ENCODE results near the gene DGCR8. TPM values are rescaled to one million over a fixed set of nuclear protein-coding genes. Genes with fewer than 3 reads are reported as not detected.

DGCR8 gene
- total RNA-seq, 4 donors from 2014 or later = 34.3 to 182 (median 64.7) TPM

GRCh38 chr22:20141186-20142077, 61.4 kb downstream of the DGCR8 start:
- no peaks in the 10 kb centered on the region for H3K27me3 ChIP-seq
- H3K36me3 ChIP-seq = no peaks in the 10 kb centered on the region
- WGBS, 2 donors (ENCODE audit: low coverage in 1 of 2) = 95% methylated on average over 17 of the region's 22 CpGs; no CpG with 5 or more reads in 1 of the 2 donors
- TF ChIP-seq POLR2A (IDR thresholded peaks at IDR 0.05) (no peak), EP300 (IDR thresholded peaks at IDR 0.05; ENCODE audit: low read depth) (no peak), CTCF (IDR thresholded peaks at IDR 0.05) (no peak)
- peaks cover 12 to 16% (median 14%) of the 10 kb centered on the region in 4 donors for H3K4me1 ChIP-seq
- no peak overlapping the region for H3K27ac ChIP-seq
- H3K9me3 ChIP-seq = no peaks in the 10 kb centered on the region
- H3K4me3 ChIP-seq = no peak overlapping the region
- no peak for DNase-seq
- intact Hi-C loops (cut with DNase I; ENCODE audit: low total_unique reads) (no loop called here), in situ Hi-C loops (cut with MboI; ENCODE audit: low pct_ligation_motif_present in 1 of 4, low pct_unique_long_range_greater_than_20kb in 1 of 4, low sequenced_read_pairs in 3 of 4) (no loop called here)

- no peaks in the 10 kb centered on the region for H3K27me3 ChIP-seq
- 93% methylated on average over 60 of the region's 65 CpGs; no CpG with 5 or more reads in 1 of the 2 donors for WGBS, 2 donors (ENCODE audit: low coverage in 1 of 2)
- H3K9me3 ChIP-seq = no peaks in the 10 kb centered on the region
Measured at GRCh38 chr22:20142711-20143621, 62.9 kb downstream of the DGCR8 start.

GRCh38 chr22:20143883-20144665, 64.0 kb downstream of the DGCR8 start:
- H3K9me3 ChIP-seq = no peaks in the 10 kb centered on the region
- DNase-seq = no peak
- no peak overlapping the region for H3K4me3 ChIP-seq
- intact Hi-C loops (cut with DNase I; ENCODE audit: low total_unique reads) (no loop called here), in situ Hi-C loops (cut with MboI; ENCODE audit: low pct_ligation_motif_present in 1 of 4, low pct_unique_long_range_greater_than_20kb in 1 of 4, low sequenced_read_pairs in 3 of 4) (no loop called here)
- no peak overlapping the region for H3K27ac ChIP-seq
- H3K36me3 ChIP-seq = no peaks in the 10 kb centered on the region
- no peaks in the 10 kb centered on the region for H3K4me1 ChIP-seq
- no peaks in the 10 kb centered on the region for H3K27me3 ChIP-seq
- no peak for TF ChIP-seq CTCF (IDR thresholded peaks at IDR 0.05)
- TF ChIP-seq POLR2AphosphoS5 (IDR thresholded peaks at IDR 0.05) = no peak
- TF ChIP-seq POLR2A (IDR thresholded peaks at IDR 0.05) = no peak
- no peak for TF ChIP-seq EP300 (IDR thresholded peaks at IDR 0.05; ENCODE audit: low read depth)
- 87% methylated on average over 18 of the region's 19 CpGs; no CpG with 5 or more reads in 1 of the 2 donors for WGBS, 2 donors (ENCODE audit: low coverage in 1 of 2)

More at GRCh38 chr22:20142711-20143621, 62.9 kb downstream of the DGCR8 start:
- in situ Hi-C loops (cut with MboI; ENCODE audit: low pct_ligation_motif_present in 1 of 4, low pct_unique_long_range_greater_than_20kb in 1 of 4, low sequenced_read_pairs in 3 of 4) = no loop called here
- Histone ChIP-seq H3K4me3 (no peak overlapping the region), H3K27ac (no peak overlapping the region), H3K36me3 (no peaks in the 10 kb centered on the region), H3K4me1 (peaks cover 2 to 4% (median 4%) of the 10 kb centered on the region in 4 donors)
- intact Hi-C loops (cut with DNase I; ENCODE audit: low total_unique reads) = no loop called here
- TF ChIP-seq POLR2A (IDR thresholded peaks at IDR 0.05) (no peak), CTCF (IDR thresholded peaks at IDR 0.05) (no peak), POLR2AphosphoS5 (IDR thresholded peaks at IDR 0.05) (no peak), EP300 (IDR thresholded peaks at IDR 0.05; ENCODE audit: low read depth) (no peak)
- no peak for DNase-seq
